Measurements from ENCODE around the gene CGB7. TPM values are rescaled to one million over a fixed set of nuclear protein-coding genes. Genes with fewer than 3 reads are reported as not detected.
A peak's percentile ranks its signal among the peaks of the same experiment; 100 is the strongest.

The CGB7 gene
- total and polyA plus RNA-seq, 9 of the 15 experiments (the other 6 are each of a cell fraction or from before 2014, with no cell fraction given), result not detected

GRCh38 chr19:49085020-49085867, 27.7 kb upstream of the CGB7 start, which contains the start of gene SNRNP70 (continued):
- TF ChIP-seq, protein P1, sequence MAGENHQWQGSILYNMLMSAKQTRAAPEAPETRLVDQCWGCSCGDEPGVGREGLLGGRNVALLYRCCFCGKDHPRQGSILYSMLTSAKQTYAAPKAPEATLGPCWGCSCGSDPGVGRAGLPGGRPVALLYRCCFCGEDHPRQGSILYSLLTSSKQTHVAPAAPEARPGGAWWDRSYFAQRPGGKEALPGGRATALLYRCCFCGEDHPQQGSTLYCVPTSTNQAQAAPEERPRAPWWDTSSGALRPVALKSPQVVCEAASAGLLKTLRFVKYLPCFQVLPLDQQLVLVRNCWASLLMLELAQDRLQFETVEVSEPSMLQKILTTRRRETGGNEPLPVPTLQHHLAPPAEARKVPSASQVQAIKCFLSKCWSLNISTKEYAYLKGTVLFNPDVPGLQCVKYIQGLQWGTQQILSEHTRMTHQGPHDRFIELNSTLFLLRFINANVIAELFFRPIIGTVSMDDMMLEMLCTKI (IDR thresholded peaks at IDR 0.05; ENCODE audit: partially characterized antibody), result no peak
- peak; percentile 97 for TF ChIP-seq GTF2E2 (tag; IDR thresholded peaks at IDR 0.05)
- TF ChIP-seq NCOR1 (IDR thresholded peaks at IDR 0.05), result no peak
- no peak for TF ChIP-seq TCFL5 (CRISPR knock-in tag; conservative IDR thresholded peaks at IDR 0.05)
- TF ChIP-seq ASH1L (IDR thresholded peaks at IDR 0.05; ENCODE audit: borderline replicate concordance, low read depth, partially characterized antibody), result no peak
- no peak for TF ChIP-seq SMARCE1 (IDR thresholded peaks at IDR 0.05)
- no peak for TF ChIP-seq PHB2 (IDR thresholded peaks at IDR 0.05; ENCODE audit: low read depth)
- no peak for TF ChIP-seq CHAMP1 (IDR thresholded peaks at IDR 0.05)
- TF ChIP-seq PHB (CRISPR knock-in tag; IDR thresholded peaks at IDR 0.05), result 0 out of 2 replicates have a peak, but pooled peaks have one; percentile 28
- TF ChIP-seq KLF1 (tag; IDR thresholded peaks at IDR 0.05), result peak; percentile 59; the same call in 1 of the 2 replicates
- TF ChIP-seq ZNF134 (CRISPR knock-in tag; conservative IDR thresholded peaks at IDR 0.05), result 0 out of 2 replicates have a peak, but pooled peaks have one; percentile 29
- TF ChIP-seq DACH1 (IDR thresholded peaks at IDR 0.05; ENCODE audit: partially characterized antibody), result no peak
- no peak for TF ChIP-seq SREBF2 (CRISPR knock-in tag; IDR thresholded peaks at IDR 0.05)
- no peak for TF ChIP-seq ZNF561 (CRISPR knock-in tag; conservative IDR thresholded peaks at IDR 0.05)
- TF ChIP-seq TEAD1 (CRISPR knock-in tag; IDR thresholded peaks at IDR 0.05), result peak in 1 of 2 experiments; percentile 60; a peak in 1 of 4 replicates
- TF ChIP-seq HDAC3 (IDR thresholded peaks at IDR 0.05; ENCODE audit: borderline replicate concordance, partially characterized antibody), result no peak
- TF ChIP-seq MTF1 (CRISPR knock-in tag; IDR thresholded peaks at IDR 0.05; ENCODE audit: borderline replicate concordance), result no peak
- peak in 1 of 2 experiments; percentile 74; a peak in 2 of 4 replicates for TF ChIP-seq SRF (CRISPR knock-in tag; IDR thresholded peaks at IDR 0.05)
- TF ChIP-seq THRA (IDR thresholded peaks at IDR 0.05), result no peak
- no peak for TF ChIP-seq PKNOX1 (IDR thresholded peaks at IDR 0.05)
- no peak; the same call in 1 of the 2 replicates for TF ChIP-seq RBM34 (IDR thresholded peaks at IDR 0.05; ENCODE audit: borderline replicate concordance, insufficient read depth, low read length)
- TF ChIP-seq PCBP1 (IDR thresholded peaks at IDR 0.05; ENCODE audit: low read depth, low read length, poor library complexity, severe bottlenecking), result peak; percentile 98
